GM18520 (cell line): ENCODE measurements around the gene CELF2.

Experiments used
- ATAC-seq: cut with Tn5 transposase; IDR thresholded peaks from one replicate; pipeline ENCODE4 v1.9.1; 2021; ENCODE audit not compliant: unreplicated experiment

Gene CELF2

GRCh38 chr10:11262494-11263345 lies 245.0 kb downstream of the CELF2 start:
- ATAC-seq, result no peak

- no peak for ATAC-seq
These were observed 246.1 kb downstream of the CELF2 start for GRCh38 chr10:11263767-11264166.

DNA sequence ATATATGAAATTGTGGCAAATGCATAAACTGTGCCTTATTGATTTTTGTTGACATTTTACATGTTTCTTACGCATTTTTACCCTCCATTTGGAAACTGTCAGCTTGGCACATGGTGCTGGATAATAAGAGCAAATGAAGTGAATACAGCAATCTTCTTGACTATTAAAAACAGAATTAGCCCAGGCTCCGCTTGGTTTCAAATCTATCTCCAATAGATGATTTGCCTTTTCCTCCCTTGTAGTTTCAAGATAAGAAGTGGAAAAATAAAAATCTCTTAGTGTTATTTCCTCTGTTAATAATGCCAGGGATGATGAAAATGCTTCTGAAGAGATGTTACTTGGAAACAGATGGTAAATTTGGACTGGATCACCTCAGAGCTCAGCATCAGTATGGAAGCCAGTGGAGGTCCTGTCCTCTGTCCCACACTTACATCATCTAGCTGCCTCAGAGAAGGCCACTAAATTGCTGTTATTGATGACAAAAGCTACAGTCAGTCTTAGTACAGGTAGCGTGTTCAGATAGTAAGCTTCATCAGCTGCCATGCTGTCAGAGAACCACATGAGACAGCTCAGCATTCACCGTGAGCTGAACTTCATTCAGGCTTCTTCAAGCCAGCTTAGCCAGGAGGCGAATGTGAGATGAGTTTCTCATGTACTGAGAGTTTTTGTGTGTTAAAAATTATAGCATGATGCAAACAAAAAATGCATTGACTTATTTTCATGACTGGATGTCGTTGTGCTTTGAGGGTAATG lies 246.8 kb downstream of the CELF2 start:
- no peak for ATAC-seq

- no peak for ATAC-seq
These were observed 247.8 kb downstream of the CELF2 start for GRCh38 chr10:11265484-11265883.

- ATAC-seq, result no peak
These were observed 248.8 kb downstream of the CELF2 start for GRCh38 chr10:11266426-11266825.

GRCh38 chr10:11270135-11270857 lies 252.6 kb downstream of the CELF2 start:
- ATAC-seq, result peak; percentile 61

DNA sequence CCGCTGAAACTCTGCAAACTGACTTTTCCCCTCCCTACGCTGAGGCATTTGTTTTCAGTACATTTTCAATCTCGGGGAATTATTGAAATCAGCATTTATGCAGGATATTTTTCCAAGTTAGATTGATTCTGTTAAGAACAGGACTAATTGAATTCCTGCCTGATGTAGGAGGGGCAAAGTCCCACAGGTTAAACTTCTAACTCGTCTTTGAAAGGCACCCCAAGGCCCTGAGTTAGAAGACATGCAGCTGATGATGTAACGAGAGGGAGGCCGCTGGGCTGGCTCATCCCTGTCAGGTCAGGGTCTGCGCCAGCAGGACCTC lies 253.1 kb downstream of the CELF2 start:
- no peak for ATAC-seq

GRCh38 chr10:11272915-11273389 lies 255.3 kb downstream of the CELF2 start:
- ATAC-seq, result peak; percentile 35

DNA sequence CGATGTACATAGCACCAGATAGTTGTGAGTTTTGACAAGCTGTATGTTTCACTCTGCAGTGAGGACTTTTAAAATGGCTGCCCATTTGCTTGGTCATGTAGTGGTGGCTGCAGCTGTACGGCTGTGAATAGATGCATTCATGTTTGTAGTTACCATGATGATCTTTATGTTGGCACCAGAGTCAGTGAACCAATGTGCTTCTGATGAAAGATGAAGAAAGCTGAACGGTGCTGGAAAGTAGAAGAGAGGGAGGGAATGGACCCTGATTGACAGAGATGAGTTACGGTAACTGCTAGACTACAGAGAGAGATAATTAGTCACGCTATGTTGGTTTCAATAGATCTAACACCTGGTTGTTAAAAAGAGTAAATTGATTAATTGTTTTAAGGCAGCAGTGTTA lies 256.8 kb downstream of the CELF2 start:
- ATAC-seq, result no peak

GRCh38 chr10:11275651-11276050 lies 258.0 kb downstream of the CELF2 start:
- no peak for ATAC-seq

DNA sequence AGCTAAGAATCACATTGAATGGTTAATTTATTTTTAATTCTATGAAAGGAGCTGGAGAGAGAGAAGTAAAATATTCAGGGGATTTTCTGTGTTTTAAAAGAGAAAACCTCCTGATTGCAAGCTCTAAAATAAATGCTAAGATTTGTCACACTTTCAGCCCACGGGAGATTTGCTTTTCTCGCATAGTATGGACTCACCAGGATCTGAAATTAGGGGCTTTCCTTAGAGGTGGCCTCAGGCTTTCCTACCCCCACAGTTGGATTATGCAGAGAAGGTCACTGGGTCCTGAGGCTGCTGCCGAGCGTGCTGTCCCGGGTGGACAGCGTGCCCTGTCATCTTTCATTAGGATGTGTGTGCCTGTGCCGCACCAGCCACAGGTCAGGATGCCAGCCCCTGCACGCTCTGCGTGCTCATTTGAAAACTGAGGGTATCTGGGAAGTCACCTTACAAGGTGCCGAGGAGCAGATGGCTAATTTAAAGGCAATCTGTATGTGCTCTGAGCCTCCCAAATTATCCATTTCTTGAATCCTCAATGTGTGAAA lies 258.8 kb downstream of the CELF2 start:
- ATAC-seq, result no peak

- ATAC-seq, result no peak
These were observed 261.6 kb downstream of the CELF2 start for GRCh38 chr10:11279314-11279713.

GRCh38 chr10:11280187-11280932 lies 262.7 kb downstream of the CELF2 start:
- ATAC-seq, result no peak

DNA sequence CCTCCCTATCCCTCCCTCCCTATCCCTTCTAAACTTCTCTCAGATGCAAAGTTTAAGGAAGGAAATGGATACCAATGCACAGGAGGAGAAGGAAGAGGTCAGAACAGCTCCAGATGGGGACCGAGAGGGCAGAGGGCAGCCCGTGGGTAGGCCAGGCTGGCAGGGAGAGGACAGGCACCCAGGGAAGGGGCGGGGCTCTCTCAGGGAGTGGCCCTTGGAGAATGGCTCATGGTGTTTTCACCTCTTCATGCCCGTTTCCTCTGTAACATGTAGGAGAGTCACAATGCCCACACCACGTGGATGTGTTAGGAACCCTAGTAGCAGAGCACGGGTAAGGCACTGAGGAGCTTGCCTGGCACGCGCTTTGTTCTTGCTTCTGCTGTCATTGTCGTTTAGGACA lies 264.5 kb downstream of the CELF2 start:
- no peak for ATAC-seq

DNA sequence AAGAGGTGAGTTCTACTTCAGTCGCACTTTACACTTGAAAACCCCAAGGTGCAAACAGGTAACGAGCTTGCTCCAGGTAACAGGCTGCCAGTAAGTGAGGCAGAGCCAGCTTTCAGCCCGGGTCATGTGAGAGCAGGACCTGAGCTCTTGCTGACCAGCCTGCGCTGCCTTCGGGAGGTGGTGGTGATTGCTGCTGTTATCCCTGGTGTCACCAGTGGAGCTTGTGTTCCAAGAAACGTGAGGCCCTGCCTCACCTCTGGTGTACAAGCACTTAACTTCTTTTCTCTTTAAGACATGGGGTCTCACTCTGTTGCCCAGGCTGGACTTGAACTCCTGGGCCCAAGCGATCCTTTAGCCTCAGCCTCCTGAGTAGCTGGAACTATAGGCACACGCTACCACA lies 265.0 kb downstream of the CELF2 start:
- no peak for ATAC-seq

GRCh38 chr10:11284291-11285085 lies 266.8 kb downstream of the CELF2 start:
- no peak for ATAC-seq

GRCh38 chr10:11285171-11285570 lies 267.5 kb downstream of the CELF2 start:
- ATAC-seq, result no peak

DNA sequence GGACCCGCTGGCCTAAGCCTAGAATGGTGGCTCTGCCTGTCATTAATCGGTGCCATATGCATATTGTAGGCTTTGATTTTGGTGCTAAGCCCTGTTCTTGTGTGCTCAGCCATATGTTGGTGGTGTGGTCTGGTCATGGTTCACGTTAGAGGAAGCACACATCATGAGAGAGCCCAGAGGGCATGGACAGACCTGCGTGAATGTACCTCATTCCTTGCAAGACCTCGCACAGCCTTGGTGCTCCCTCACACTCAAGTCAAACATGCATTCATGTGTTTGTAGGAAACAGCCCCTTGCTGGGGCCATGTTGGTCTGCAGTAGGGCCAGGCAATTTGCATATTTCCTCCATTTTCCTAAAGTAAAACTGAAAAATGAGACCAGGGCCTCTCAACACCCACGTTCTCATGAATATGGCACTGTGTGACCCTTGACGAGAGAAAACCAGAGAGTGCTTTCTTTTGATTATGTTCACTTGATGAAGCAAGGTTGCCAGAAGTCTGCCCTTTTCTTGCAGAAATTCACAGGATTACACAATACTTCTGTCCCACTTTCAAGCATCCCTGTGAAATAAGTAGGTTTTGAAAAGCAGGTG lies 268.7 kb downstream of the CELF2 start:
- ATAC-seq, result peak; percentile 84

DNA sequence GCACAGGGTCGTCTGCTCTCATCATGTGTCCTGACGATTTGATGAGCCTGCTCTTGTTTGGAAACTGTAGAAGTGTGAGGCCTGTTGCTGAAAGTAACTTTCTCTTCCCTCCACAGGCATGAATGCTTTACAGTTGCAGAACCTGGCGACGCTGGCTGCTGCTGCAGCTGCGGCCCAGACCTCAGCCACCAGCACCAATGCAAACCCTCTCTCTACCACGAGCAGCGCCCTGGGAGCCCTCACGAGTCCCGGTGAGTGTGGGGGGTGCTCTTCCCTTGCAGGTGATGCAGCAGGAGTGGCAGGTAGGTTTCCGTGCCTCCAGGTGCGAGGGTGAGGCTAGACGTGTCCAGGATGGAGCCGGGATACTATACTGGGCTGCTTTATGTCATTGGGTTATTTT lies 270.6 kb downstream of the CELF2 start:
- ATAC-seq, result no peak
